ENCODE results near the gene PARP1.

GRCh38 chr1:226411619-226412018 is 3.7 kb upstream of the PARP1 start:
- TF ChIP-seq POLR2A (IDR thresholded peaks at IDR 0.05), result no peak
- TF ChIP-seq, protein P1, sequence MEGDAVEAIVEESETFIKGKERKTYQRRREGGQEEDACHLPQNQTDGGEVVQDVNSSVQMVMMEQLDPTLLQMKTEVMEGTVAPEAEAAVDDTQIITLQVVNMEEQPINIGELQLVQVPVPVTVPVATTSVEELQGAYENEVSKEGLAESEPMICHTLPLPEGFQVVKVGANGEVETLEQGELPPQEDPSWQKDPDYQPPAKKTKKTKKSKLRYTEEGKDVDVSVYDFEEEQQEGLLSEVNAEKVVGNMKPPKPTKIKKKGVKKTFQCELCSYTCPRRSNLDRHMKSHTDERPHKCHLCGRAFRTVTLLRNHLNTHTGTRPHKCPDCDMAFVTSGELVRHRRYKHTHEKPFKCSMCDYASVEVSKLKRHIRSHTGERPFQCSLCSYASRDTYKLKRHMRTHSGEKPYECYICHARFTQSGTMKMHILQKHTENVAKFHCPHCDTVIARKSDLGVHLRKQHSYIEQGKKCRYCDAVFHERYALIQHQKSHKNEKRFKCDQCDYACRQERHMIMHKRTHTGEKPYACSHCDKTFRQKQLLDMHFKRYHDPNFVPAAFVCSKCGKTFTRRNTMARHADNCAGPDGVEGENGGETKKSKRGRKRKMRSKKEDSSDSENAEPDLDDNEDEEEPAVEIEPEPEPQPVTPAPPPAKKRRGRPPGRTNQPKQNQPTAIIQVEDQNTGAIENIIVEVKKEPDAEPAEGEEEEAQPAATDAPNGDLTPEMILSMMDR (IDR thresholded peaks at IDR 0.05), result no peak
